Nucleus accumbens (tissue), 56 donors: ENCODE measurements around the gene NSMCE1.
A peak's percentile ranks its signal among the peaks of the same experiment; 100 is the strongest.

Source experiments
- DNase-seq, 56 donors: peaks; one replicate each; lab custom pipeline; 2025; lab: John Stamatoyannopoulos, UW

NSMCE1 gene

GRCh38 chr16:27232901-27233625 is 35.5 kb downstream of the NSMCE1 start:
- no peak for DNase-seq

DNA sequence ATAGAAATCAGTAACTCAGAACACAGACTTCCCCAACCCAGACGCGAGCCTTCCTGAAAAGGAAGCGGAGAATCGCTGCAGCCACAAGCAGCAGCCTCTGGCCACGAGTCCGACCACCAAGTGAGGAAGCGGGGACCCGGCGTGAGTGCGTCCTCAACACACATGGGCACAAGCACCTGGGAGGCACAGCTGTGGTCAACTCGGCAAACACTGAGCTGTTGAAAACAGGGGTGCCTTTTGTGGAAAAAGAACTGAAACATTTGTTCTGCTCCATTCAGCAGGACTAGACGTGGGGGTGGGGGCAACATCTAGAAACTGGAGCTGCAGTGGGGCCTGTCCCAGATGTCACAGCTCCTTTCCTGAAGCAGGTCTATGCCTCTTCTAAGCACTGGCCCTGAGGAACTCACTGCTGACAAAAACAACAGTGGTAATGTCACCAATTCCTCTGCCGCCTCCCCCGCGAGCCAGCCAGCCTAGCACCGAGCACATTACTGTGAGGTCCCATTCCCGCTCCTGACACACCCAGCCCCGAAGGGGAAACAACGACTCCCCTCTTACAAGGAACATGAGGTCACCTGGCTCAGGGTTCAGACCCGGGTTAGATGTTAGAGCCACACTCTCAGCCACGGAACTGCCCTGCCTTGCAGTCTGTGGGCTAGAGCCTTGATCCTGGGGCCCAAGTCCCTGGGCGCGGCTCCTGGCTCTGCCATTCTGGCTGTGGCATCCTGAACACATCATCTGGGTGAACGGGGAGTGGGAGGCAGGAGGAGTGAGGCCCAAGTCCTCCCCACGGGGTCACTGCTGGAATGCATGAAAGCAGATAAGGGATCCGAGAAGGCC is 36.3 kb downstream of the NSMCE1 start:
- peak in 18 of 56 donors; percentile 9 to 55 (median 26) for DNase-seq

DNA sequence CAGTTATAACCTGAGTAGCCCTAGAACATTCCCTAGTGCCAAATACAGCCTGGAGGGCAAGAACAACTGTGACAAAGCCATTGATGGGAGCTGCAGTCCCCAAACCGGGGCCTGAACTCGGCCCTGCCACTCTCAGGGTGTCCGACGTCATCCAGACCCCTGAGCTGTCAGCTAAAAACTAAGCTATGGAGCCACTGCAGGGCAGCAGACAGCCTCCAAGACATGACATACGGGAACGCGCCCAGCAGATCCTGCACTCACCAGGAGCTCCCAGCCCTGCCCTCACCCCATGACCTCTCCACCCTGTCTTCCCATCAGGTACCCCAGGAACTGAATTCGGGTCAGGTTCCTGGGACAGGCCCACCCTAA is 36.9 kb downstream of the NSMCE1 start:
- DNase-seq = no peak

DNA sequence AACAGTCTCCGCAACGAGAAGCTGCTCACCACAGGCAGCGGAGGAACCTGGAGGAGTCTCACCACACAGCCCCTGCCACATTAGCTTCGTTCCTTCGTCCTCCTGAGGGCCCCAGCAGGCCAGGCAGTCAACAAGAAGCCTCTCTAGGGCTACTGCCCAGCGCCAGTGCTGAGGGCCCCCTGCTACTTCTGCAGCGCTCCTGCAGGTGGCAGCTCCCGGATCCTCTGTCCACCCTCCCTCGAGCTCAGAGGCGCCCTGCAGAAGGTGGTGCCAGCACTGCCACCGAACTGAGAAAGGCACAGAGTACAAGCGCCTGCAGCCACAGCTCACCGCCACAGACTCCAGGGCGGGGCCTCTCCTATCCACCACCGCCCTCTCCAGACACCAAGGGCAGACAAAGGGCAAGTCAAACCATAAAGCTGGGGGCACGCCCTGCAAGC is 38.0 kb downstream of the NSMCE1 start:
- DNase-seq = no peak

DNA sequence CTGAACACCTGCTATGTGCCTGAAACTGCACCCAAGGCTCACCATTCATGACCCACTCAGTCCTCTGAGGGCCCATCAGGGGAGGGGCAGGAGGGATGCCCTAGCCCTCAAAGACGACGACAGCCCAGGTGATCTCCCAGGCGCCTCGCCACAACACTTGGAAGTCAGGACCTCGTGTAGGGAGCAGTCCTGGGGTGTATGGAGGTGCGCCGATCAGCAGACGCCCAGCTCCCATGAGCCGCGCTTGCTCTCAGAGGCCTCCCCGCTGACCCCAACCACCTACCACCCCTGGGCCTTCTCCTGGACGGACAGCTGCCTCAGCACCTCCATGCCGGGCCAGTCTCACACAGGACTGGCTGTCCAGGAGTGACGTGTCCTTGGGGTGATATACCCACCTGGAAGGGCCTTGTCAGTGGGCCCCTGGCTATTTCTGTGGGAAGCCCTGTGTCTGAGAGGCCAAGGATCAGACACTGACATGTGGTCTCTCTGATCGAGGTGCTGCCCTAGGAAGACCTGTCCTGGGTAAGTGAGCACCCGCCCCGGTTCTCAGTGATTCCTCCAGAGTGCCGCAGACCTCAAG is 38.6 kb downstream of the NSMCE1 start:
- no peak for DNase-seq

GRCh38 chr16:27228621-27229501 is 39.7 kb downstream of the NSMCE1 start:
- DNase-seq = no peak

GRCh38 chr16:27228045-27228444 is 40.5 kb downstream of the NSMCE1 start:
- no peak for DNase-seq

DNA sequence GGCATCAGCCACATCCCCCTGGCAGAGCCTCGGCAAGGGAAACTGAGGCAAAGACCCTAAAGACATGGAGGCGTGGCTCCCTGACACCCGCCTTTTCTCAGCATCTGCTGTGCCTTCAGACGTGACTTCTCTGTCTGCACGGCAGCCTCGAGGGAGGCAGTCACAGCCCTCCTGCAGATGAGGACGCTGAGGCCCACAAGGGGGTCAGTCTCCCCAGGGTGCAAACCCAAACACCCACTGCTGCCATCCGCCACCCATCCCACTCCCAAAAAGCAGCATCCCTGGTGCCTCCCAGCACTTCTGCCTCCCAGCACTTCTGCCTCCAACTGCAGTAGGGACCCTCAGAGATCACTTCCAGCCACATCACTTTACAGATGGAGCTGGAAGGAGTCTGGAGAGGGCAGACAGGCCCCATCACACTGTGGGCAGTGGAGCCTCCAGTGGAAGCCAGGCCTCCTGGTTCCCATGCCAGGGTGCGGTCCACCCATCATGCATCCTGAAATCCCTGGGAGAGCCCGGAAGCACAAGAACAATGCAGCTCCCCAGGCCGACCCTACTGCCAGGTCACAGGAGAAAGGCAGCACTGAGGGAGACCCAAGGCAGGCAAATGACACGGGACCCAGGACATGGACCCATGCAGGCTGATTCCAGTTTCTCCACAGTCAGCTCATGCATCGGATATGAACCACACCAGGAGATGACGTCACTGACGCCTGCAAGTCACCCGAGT is 41.4 kb downstream of the NSMCE1 start:
- DNase-seq = no peak

DNA sequence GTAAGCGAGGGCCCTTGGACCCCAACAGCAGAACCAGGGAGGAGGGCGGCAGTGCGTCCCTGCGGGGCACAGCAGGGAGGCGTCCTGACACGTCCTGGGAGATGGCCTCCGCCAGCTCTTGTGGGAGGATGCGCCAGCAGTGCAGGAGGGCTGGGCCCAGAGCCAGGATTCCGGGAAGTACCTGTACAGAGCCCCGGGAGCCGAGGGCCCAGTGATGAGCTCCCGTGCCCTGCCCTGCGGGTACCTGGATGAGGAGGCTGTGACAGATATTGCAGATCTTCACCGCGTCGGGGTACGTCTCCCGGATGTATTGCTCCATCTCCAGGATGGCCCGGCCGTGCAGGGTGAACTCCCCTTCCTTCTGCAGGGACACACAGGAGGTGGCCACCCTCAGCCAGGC is 42.1 kb downstream of the NSMCE1 start:
- DNase-seq = no peak

GRCh38 chr16:27225536-27226360 is 42.8 kb downstream of the NSMCE1 start:
- no peak for DNase-seq

DNA sequence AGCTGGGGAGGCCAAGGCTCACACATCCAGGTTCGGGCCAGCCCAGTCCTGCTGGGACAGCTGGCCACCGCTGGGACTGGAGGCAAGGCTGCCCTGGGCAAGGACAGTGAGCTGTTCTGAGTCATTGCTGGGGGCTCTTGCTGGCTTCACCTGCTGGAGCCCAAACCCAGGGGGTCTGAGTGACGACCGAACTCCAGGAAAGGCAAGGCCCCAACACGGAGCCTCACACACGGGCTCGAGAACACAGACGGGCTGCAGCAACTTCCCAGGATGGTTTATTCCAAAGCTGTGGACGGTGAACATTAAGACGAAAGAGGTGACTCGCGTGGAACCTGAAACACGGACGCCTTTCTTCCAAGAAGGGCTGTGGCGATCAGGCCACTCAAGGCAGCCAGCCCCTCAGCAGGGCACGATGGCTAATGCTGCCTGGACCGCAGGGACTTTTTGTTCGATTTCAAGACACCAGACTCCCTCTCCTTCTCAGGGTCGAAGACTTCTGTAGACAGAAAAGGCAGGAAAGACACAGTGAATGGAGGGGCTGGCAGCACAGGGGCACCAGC is 43.8 kb downstream of the NSMCE1 start:
- no peak for DNase-seq

DNA sequence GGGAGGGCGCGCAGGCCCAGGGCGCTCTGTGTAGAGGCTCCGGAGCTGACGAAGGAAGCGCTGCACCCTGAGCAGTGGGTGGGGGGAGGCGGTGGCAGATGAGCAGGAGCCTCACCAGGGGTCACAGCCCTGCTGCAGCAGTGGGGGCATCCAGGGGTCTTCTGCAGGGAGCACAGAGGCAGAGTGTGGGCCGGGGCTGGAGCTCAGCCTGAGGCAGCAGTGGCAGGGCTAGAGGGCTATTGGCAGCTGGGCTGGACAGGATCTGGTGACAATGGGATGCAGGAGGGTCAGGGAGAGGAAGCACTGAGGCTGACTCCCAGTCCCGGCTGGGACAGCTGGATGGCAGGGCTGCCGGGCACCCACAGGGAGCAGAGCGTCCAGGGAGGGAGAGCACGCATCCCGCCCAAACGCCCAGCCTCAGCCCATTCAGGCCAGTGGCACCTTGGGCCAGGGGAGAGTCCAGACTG is 44.3 kb downstream of the NSMCE1 start:
- DNase-seq = no peak

DNA sequence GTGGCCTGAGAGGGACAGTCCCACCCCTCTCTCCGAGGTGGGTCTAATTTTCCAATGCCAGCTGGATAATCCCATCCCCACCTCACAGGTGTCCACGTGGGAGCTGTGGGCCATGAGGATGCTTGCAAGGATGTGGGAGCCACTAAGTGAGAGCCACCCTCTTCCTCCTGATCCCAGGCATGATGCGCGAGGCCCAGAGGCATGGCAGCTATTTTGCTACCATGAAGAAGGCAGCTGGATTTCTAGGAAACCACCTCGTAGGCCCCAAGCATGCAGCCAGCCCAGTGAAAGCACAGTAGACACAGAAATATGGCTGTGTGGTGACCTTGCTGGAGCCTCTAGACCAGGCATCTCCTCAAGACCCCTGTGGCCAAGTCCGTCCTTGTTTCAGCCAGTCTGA is 44.9 kb downstream of the NSMCE1 start:
- no peak for DNase-seq

- DNase-seq = no peak
Measured at GRCh38 chr16:27223226-27223610, 45.4 kb downstream of the NSMCE1 start.

DNA sequence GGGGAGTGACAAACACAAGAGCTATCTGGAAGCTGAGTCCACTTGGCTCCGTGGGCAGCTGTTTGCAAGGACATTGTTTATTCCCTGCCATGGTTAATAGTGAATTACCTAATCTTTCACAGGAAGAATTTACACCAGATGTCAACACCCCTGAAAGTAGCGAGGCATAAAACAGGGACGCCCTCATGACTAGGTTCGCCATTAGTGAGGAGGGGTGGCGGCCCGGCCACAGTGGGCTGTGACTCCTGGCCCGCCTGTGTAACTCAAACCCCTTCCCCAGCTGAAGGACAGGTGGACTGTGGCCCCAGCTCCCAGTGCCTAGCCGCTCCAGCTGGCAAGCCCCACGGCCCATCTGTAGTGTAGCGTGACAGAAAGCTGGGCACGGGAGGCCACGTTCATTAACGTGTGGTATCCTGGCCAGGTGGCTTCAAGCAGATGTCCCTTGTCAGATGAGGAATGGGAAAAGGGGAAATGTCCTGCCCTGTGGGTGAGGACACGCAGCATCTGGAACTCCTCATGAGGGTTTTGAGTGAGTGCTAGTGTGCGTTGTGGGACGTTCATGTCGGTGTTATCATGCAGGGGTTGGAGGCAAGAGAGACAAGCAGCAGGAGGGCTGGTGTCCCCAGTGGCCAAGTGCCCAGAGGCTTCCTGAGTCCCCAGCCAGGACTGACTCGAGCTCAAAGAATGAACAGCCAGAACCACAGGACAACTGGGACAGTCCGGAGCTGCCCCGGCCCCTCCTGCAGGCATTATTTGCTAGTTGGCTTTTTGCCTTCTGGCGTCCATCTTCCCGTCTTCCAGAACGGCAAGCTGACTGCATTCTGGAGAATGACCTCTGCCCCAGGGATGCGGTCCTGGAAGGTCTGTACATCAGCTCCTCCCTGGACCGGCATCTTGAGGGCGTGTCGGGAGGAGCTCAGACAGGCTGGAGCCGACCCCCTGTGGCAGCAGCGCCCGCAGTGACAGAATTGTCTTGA is 46.0 kb downstream of the NSMCE1 start:
- no peak for DNase-seq

DNA sequence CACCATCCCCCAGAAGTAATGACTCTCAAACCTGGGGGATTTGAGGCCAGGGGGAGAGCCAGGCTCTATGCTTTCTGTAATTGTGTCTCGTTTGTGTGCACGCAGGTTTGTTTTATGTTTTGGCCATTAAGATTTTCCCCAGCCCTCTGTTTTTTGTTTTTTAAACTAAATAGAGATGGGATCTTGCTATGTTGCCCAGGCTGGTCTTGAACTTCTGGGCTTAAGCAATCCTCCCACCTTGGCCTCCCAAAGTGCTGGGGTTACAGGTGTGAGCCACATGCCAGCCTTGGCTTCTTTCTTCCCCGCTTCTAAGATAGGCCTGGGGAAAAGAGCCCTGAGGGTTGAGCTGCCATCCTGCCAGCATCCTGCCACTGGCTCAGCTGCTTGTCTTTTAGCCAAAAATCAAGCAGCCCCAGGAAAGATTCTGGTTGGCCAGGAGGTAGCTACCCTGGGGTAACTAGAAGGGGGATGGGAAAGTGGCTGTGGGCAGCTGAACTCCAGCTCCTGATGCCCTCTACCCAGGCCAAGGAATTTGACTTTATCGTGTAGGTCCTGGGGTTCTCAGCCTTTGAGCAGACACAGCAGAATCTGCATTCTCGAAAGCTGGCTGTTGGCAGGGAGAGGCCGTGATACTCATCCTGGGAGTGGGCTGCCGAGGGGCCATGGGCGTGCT is 46.9 kb downstream of the NSMCE1 start:
- no peak for DNase-seq

GRCh38 chr16:27220991-27221390 is 47.6 kb downstream of the NSMCE1 start:
- DNase-seq = no peak
